KOPT-K1 (cell line): ENCODE results near the gene PAK3.

Experiments
- H3K27ac ChIP-seq: fragments of 200-600 bp; sonication (generic); 2 replicates; pipeline ENCODE4 v1.5.1; 2016; ENCODE audit warnings: antibody characterized with exemption, mild to moderate bottlenecking, low read depth, low read length; ENCODE audit not compliant: poor library complexity, severe bottlenecking
- H3K36me3 ChIP-seq: fragments of 200-600 bp; sonication (generic); 2 replicates; pipeline ENCODE4 v1.5.1; 2017; ENCODE audit warnings: antibody characterized with exemption, mild to moderate bottlenecking, low read length, moderate library complexity; ENCODE audit not compliant: insufficient read depth
- H3K9me3 ChIP-seq: fragments of 200-600 bp; sonication (generic); 2 replicates; pipeline ENCODE4 v1.5.1; 2017; ENCODE audit warnings: antibody characterized with exemption, low read length, mild to moderate bottlenecking; ENCODE audit not compliant: insufficient read depth, poor library complexity, severe bottlenecking

Gene PAK3

DNA sequence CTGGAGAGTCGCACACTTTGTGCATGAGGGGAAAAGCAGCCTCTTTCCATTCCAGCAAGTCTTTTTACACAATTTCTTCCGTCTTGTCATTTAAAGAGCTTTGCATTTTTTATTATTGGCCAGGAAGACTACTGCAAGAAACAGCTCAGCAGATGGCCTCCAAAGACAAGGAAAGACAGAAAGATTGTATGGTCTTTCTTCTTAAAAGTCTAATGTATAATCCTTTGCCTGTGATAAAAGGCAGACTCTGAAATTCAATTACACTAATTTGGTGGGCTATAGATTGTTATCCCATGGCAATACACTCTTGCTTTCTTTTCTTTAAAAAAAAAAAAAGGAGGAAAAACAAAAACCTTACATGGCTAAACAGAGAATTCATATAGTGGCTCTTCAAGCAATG is 168.4 kb downstream of the PAK3 start:
- H3K27ac ChIP-seq, result no peak overlapping the region
- H3K36me3 ChIP-seq, result no peaks in the 10 kb centered on the region
- H3K9me3 ChIP-seq, result no peaks in the 10 kb centered on the region

DNA sequence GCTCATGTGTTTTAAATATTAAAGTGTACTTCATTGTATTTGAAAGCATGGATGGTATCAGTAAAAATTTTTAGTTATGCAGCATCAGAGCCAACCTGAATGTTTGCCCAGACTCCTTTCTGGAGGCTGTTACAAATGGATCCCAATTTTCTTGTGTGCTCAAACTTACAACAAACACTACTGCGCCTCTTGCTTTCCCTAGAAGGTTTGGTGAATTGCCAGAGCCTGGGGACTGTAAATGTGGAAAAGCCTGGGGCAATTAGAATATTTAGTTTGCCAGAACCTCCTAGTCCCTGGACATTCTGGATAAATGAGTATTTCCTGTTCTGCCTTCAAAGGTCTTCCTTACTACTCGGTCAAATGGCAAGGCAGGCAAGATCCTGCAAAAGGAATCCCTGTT is 169.5 kb downstream of the PAK3 start:
- no peak overlapping the region for H3K27ac ChIP-seq
- H3K9me3 ChIP-seq, result no peaks in the 10 kb centered on the region
- H3K36me3 ChIP-seq, result no peaks in the 10 kb centered on the region

DNA sequence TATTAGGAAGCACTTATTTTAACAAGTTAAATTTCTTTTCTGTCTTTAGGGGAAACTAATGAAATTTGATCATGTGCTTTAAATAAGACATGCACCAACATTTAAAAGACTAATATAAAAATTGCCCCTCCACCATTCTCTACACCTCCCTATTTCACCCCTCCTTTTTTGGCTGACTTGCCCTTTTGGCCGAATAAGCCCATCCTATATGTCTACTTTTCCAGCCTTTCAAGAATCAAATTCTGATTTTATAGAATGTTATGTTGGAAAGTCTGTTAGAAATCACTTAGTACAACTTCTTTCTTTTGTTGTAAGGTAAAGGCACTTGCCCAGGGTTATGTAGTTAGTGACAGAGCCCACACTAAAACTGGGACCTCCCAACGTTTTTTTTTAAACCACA is 172.5 kb downstream of the PAK3 start:
- no peaks in the 10 kb centered on the region for H3K36me3 ChIP-seq
- no peak overlapping the region for H3K27ac ChIP-seq
- no peaks in the 10 kb centered on the region for H3K9me3 ChIP-seq

DNA sequence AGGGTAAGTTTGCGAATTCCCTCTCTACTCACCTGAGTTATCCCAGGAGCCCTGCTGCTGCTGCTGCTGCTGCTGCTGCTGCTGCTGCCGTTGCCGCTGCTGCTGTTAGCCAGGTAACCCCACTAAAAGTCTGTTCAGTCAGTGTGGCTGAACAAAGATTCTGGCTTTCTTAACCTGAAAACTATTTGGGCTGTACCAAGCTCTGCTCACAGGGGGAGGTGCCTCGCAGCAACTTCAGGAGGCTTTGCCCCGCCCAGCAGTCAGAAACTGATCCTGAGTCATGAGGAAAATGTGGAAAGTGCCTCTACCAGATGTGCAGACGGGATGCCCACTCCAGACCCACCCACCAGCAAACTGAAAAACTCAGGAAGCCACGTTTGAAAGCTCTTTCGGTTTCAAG is 174.3 kb downstream of the PAK3 start, which contains the start of gene CAPN6:
Gene CAPN6 (minus strand): TSS at position 145 of the 400 bp plus-strand sequence. CDS start 6,547 bp downstream, outside the sequence.
- Histone ChIP-seq H3K36me3 (no peaks in the 10 kb centered on the region), H3K27ac (no peak within 1 kb of the TSS), H3K9me3 (no peaks in the 10 kb centered on the region)
